NB4 (cell line): ENCODE measurements around the gene SLC25A26.

ENCODE experiments used
- POLR2A ChIP-seq: IDR thresholded peaks from 2 replicates; pipeline ENCODE4 v1.6.1; 2011; ENCODE audit warnings: mild to moderate bottlenecking; ENCODE audit not compliant: insufficient read length; ENCODE audit errors: extremely low read depth
- TF ChIP-seq, protein P1 (sequence below): IDR thresholded peaks from 2 replicates; pipeline ENCODE4 v1.6.1; 2011; ENCODE audit warnings: low read depth, low read length
- TF ChIP-seq, protein P2 (sequence below): IDR thresholded peaks from one replicate; pipeline ENCODE4 v1.5.1; 2012; ENCODE audit warnings: low read depth, low read length

DNA sequence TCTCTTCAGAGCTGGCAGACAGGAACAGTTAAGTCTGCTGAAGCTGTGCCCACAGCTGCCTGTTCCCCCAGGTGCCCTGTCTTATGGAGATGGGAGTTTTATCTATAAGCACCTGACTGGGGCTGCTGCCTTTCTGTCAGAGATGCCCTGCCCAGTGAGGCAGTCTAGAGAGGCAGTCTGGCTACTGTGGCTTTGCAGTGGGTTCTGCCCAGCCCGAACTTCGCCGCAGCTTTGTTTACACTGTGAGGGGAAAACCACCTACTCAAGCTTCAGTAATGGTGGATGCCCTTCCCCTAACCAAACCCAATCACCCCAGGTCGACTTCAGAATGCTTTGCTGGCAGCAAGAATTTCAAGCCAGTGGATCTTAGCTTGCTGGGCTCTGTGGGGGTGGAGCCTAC is 91.2 kb downstream of the SLC25A26 start:
- TF ChIP-seq, protein P1, sequence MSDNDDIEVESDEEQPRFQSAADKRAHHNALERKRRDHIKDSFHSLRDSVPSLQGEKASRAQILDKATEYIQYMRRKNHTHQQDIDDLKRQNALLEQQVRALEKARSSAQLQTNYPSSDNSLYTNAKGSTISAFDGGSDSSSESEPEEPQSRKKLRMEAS, result no peak
- TF ChIP-seq, protein P2, sequence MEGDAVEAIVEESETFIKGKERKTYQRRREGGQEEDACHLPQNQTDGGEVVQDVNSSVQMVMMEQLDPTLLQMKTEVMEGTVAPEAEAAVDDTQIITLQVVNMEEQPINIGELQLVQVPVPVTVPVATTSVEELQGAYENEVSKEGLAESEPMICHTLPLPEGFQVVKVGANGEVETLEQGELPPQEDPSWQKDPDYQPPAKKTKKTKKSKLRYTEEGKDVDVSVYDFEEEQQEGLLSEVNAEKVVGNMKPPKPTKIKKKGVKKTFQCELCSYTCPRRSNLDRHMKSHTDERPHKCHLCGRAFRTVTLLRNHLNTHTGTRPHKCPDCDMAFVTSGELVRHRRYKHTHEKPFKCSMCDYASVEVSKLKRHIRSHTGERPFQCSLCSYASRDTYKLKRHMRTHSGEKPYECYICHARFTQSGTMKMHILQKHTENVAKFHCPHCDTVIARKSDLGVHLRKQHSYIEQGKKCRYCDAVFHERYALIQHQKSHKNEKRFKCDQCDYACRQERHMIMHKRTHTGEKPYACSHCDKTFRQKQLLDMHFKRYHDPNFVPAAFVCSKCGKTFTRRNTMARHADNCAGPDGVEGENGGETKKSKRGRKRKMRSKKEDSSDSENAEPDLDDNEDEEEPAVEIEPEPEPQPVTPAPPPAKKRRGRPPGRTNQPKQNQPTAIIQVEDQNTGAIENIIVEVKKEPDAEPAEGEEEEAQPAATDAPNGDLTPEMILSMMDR, result no peak
- TF ChIP-seq POLR2A, result no peak
